GM19043 (cell line): Measurements from ENCODE around the gene CRIM1.

Experiments used
- ATAC-seq: cut with Tn5 transposase; IDR thresholded peaks from one replicate; pipeline ENCODE4 v1.9.1; 2021; ENCODE audit warnings: low read depth; ENCODE audit not compliant: unreplicated experiment

CRIM1 gene

DNA sequence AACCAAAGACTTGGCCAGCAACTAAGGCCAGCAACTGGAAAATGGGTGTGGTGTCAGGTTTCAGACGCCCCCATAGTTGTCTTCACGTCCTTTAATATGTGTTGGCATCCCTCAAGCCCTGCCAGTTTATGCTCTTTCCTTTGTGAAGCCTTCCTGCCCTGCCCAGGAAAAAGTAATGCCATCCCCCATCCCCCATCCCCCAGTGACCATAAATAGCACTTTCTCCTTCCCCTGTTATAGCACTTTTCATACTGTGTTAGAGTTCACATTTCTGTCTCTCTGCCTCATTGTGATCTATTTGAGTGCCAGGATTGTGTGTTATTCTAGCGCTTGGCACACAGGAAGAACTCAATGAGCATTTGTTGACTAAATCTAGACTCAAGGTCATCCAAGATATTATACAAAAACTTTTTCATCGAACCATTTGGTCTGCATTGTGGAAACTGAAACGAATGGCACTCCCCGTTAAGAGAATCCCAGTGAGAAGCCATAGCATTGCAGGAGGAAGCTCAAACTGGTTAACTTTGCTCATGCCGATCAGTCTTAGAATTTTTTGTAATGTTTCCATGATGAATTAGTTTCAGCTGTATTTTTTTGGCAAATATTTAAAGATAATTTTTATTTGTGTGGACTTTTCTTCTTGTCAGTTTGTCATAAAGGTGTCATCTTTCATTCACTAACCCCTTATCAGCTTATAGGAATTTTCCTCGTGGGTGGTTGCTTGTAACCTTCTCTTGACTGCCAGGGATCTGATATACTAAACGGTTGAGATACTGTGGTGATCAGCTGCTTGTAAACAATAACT is 15.7 kb downstream of the CRIM1 start:
- no peak for ATAC-seq

DNA sequence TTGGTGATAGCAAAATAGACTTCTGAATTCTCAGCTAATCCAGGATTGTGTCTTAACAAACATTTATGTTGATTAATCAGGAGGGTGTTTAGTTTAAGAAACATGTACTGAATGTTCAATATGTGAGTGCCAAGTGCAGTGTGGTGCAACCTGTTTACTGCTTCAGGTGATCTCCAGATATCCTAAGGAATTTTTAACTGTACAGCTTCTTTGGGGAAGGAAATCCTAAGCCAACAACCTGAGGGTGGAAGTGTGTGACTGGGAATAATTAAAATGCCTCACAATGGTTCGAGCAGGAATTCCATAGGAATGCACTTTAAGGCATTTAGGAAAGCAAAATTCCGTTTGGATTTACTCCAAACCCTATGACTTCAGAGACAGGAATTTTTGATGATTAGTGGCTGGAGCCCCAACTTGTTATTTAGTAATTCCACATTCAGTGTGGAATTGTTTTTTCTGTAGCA is 16.4 kb downstream of the CRIM1 start:
- ATAC-seq: no peak

GRCh38 chr2:36373149-36373926 is 17.8 kb downstream of the CRIM1 start:
- ATAC-seq: no peak

DNA sequence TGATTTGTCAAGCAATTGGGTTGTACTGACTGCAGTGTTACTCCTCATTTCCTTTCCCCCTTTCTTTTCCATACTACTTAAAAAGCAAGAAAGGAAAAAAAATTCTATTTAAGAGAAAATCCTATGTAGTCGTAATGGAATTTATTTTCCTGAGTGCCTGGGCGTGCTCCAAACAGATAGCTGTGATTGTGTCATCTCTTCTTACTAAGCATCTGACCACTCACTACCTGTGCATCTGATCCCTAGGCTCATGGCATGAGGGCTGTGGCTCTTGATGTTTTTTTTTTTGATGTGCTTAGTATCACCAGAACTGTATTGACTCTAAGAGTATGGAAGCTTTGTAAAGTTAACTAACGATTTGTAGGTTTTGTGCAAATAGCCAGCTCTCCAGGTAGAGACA is 19.0 kb downstream of the CRIM1 start:
- ATAC-seq: no peak

- no peak for ATAC-seq
Observed at GRCh38 chr2:36376319-36376765, 20.8 kb downstream of the CRIM1 start.

DNA sequence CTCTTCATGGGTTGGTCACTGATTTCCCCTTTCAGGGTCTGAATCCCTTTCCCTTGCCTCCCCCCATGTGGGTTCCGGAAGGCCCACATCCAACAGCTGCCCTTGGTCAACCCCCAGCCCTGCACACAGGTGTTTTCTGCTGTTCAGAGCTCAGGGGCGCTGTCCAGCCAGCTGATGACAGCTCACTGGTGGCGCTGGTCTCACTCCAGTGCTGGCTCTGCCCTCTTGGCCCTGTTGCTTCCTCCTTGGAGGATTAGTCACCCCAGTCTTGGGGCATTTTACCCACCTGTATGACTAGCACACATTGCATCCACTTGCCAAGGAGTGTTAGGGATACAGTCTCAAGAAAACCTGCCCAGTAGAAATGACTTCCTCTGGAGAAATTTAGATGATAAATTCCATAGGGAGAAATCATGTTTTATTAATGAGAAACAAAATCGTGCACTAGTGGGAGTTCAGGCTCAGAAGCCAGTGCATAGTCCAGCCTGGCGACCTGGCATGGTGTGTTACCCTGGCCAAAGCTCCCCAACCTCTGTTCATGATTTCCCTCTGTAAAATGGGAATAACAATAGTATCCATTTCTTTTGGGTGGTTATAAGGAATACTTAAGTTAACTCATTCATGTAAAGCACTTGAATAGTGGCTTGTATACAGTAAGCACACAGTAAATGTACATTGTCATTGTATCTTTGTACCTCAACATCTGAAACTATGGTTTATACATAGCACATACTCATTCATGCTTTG is 21.6 kb downstream of the CRIM1 start:
- ATAC-seq: no peak

GRCh38 chr2:36379710-36380448 is 24.3 kb downstream of the CRIM1 start:
- ATAC-seq: no peak

DNA sequence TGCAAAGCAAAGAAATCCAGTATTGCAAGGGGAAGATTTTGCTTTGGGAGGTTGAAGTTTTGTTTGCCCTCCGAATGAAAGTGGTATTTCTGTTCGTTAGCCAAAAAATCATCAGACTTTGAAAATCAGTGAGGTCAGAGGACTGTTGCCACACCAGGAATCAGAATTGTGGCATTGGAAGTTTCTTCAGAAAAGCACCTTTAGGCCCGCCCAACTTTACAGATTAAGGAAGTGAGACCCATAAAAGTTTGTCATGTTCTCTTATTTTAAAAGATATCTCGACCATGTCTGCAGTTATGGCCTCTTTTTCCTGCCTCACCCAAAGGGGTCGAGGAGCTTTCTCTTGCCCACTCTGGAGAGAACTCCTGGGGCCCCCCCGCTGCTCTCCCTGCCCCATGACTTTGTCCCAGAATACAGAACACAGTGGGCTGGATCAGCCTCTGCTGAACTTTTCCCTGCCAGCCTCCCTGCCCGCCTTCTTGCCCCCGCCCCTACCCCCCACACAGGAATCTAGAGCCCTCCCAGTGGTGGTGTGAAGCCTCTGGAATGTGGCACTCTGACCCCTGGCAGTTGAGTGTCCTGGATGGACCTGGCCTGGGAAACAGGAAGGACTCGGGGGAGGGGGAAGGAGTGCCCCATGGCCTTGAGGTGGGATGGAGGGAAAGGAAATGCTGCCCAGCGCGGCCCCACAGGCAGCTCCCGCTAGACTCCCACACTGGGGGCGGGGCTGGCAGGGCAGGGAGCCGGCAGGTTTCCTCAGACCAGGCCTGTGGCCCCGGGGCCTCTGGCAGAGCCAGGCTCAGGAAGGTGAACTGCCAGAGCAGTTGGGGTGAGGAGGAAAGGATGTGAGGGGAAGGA is 25.3 kb downstream of the CRIM1 start:
- ATAC-seq: no peak

DNA sequence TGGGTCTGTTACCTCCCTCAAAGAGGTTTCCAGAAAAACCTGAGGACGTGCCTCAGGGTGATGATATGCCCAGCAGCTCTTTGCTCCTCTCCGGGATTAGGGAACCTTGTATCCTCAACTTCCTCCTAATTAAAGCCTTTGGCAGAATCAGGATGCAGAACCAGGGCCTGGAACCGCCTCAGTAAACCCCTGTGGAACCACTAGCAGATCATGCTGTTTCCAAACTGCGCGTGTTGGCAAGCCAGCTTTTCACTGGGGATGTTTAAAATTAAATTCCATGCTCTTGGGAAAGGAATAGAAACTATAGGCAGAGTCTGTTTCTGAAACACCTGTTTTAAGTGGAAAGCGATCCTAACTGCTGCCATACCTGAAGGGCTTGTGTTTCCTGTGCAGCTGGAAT is 26.4 kb downstream of the CRIM1 start:
- no peak for ATAC-seq

GRCh38 chr2:36382472-36382871 is 26.9 kb downstream of the CRIM1 start:
- ATAC-seq: no peak

DNA sequence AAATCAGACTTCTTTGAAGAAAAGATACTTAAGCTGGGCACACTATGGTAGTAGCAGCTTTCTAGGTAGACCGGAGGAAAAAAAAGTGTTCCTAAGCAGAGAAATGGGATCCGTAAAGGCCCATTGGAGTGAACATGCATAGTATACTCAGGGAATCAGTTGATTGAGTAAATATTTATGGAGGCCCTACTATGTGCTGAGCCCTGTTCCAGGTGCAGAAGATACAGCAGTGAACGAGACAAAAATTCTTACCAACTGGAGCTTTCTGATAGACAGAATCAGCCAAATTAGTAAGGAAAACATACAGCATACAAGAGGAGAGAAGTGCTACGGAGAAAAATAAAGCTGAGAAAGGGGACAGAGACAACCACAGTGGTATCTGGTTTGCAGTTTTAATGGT is 28.1 kb downstream of the CRIM1 start:
- ATAC-seq: no peak

GRCh38 chr2:36384454-36384853 is 28.9 kb downstream of the CRIM1 start:
- no peak for ATAC-seq

GRCh38 chr2:36385603-36386002 is 30.0 kb downstream of the CRIM1 start:
- no peak for ATAC-seq

- peak; percentile 73 for ATAC-seq
Observed at GRCh38 chr2:36387258-36387916, 31.8 kb downstream of the CRIM1 start.

DNA sequence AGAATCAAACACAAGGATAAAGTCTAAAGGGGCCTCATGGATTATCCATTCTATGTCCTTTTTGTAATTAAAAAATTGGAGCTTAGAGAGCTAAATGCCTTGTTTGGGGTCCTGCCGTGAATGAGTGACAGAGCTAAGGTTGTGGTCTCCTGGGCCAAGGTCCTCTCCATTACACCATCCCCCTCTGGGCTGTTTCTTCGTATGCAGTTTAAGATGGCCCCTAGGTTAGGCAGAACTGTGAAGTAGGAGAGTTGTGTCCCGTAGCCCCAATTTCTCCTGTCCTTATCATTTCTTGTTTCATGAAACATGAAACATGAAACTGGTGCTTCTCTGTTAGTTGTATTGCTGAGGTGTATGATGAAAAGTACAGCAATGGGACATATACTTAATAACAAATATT is 32.9 kb downstream of the CRIM1 start:
- no peak for ATAC-seq

DNA sequence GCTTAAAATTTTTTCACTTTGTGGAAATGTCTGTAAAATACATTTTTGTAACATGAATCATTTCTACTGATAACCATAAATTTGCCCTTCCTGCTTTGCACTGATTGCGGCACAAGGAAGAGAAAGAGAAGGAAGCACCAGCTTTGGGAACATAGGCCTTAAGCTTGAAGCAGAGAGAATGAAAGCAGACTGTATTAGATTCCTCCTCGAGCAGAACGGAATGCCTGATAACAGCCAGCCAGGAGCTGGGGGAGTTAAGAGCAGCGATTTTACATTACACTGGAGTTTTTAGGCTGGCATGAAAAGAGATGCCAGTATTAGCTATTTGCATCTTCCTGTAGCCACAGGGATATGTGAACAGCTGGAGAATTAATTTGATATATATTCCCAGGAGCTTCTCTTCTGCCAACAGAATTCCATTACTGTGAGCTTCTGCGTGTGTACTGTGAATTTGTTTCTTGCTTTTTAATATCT is 33.5 kb downstream of the CRIM1 start:
- no peak for ATAC-seq

- no peak for ATAC-seq
Observed at GRCh38 chr2:36389577-36389976, 34.0 kb downstream of the CRIM1 start.

GRCh38 chr2:36392571-36393255 is 37.1 kb downstream of the CRIM1 start:
- ATAC-seq: no peak
